Skeletal muscle satellite cell (primary cell): ENCODE data around the gene SPNS2.
"Not testable (repeated sequence)": the region's sequence is repeated elsewhere in the genome, so short reads cannot be mapped to it uniquely, and the experiment has no call there.

ENCODE experiments used
- H3K27me3 ChIP-seq: 2 replicates; pipeline ENCODE4 v1.7.0; 2013; ENCODE audit warnings: low read length; ENCODE audit not compliant: control insufficient read depth, insufficient read depth
- H3K36me3 ChIP-seq: 2 replicates; pipeline ENCODE4 v1.7.0; 2013; ENCODE audit warnings: mild to moderate bottlenecking, control low read depth, low read length; ENCODE audit not compliant: insufficient read depth
- H3K4me1 ChIP-seq: 2 replicates; pipeline ENCODE4 v1.7.0; 2013; ENCODE audit warnings: low read length; ENCODE audit not compliant: control insufficient read depth, insufficient read depth
- H3K4me2 ChIP-seq: 2 replicates; pipeline ENCODE4 v1.7.0; 2013; ENCODE audit warnings: mild to moderate bottlenecking, low read length
- H3K4me3 ChIP-seq: 2 replicates; pipeline ENCODE4 v1.7.0; 2013; ENCODE audit warnings: low read length
- H3K9ac ChIP-seq: 2 replicates; pipeline ENCODE4 v1.7.0; 2013; ENCODE audit warnings: mild to moderate bottlenecking, low read depth, low read length, moderate library complexity
- H3K9me3 ChIP-seq: replicated peaks from 2 replicates; pipeline ENCODE4 v1.7.0; 2013; ENCODE audit warnings: mild to moderate bottlenecking, control low read depth, low read length

The SPNS2 gene

DNA sequence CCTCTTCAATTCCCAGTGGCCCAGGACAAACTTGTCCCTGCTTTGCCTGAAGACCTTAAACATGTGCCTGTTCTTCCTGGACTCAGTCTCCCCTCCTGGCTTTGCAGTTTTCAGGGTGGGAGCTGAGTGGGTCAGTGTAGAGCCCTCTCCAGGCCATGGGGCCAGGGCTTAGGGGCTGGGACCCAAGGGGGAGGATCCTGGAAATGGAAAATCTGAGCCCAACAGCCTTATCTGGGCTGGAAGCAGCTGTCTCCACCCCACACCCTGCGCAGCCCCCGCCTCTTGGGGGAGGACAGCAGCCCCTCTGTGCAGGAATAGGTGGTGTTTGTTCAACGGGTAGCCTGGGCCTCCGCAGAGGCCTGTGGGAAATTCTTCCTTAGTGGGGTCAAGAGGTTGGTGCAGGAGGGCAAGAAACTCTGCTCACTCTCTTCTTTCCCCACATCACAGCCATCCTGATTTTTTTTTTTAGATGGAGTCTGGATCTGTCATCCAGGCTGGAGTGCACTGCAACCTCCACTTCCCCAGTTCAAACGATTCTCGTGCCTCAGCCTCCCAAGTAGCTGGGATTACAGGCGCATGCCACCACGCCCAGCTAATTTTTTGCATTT lies 78.8 kb downstream of the SPNS2 start:
- Histone ChIP-seq H3K9me3 (no peaks in the 10 kb centered on the region), H3K36me3 (no peaks in the 10 kb centered on the region), H3K4me3 (no peak overlapping the region), H3K27me3 (peaks cover 76% of the 10 kb centered on the region), H3K4me1 (no peaks in the 10 kb centered on the region), H3K9ac (no peak overlapping the region), H3K4me2 (no peak overlapping the region)

DNA sequence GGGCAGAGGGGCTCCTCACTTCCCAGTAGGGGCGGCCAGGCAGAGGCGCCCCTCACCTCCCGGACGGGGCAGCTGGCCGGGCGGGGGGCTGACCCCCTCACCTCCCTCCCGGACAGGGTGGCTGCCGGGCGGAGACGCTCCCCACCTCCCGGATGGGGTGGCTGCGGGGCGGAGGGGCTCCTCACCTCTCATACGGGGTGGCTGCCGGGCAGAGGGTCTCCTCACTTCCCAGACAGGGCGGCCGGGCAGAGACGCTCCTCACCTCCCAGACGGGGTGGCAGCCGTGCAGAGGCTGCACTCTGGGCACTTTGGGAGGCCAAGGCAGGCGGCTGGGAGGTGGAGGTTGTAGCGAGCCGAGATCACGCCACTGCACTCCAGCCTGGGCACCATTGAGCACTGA lies 79.7 kb downstream of the SPNS2 start:
- H3K4me1 ChIP-seq, H3K9ac ChIP-seq, H3K9me3 ChIP-seq, H3K4me2 ChIP-seq, H3K4me3 ChIP-seq, H3K36me3 ChIP-seq: not testable (repeated sequence)
- H3K27me3 ChIP-seq = peaks cover 76% of the 10 kb centered on the region

DNA sequence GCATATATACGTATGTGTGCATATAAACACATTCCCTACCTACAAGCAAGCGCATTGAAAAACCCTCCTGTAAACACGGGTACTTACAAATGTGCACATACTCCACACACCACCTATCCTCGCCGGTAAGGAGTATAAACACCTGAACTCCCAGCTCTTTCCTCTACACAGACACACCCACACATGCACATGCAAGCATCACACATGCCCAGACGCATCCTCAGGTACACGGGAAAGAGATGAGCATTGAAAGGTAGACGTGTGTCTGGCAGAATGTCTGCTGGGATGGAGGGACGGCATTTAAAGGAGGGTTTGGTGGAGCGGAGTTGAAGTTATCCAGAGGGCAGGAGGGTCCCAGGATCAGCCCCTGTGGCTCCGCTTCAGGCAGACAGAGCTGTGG lies 81.0 kb downstream of the SPNS2 start:
- H3K9ac ChIP-seq = no peak overlapping the region
- no peaks in the 10 kb centered on the region for H3K9me3 ChIP-seq
- H3K4me1 ChIP-seq = no peaks in the 10 kb centered on the region
- no peak overlapping the region for H3K4me3 ChIP-seq
- H3K36me3 ChIP-seq = no peaks in the 10 kb centered on the region
- H3K4me2 ChIP-seq = no peak overlapping the region
- peaks cover 76% of the 10 kb centered on the region for H3K27me3 ChIP-seq

DNA sequence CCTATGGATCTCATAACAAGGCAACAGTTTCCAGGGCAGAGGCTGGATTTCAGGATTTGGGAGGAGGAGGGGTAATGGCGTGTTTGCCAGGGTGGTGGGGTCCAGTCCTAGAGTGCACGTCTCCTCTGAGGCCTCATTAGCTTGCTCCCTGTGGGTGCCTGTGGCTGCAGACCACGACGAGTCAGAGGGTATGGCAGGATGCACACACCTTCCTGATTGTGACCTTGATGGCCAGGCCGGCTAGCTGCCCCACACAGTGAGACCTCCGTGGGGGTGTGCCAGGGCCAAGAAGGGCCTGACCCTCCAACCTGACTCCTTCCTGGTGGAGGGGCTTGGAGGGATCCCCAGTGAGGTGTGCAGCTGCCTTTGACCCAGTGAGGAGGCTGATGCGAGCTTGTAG lies 81.6 kb downstream of the SPNS2 start:
- no peaks in the 10 kb centered on the region for H3K4me1 ChIP-seq
- H3K4me3 ChIP-seq = no peak overlapping the region
- H3K27me3 ChIP-seq = peaks cover 78% of the 10 kb centered on the region
- no peaks in the 10 kb centered on the region for H3K9me3 ChIP-seq
- H3K36me3 ChIP-seq = no peaks in the 10 kb centered on the region
- no peak overlapping the region for H3K4me2 ChIP-seq
- H3K9ac ChIP-seq = no peak overlapping the region

DNA sequence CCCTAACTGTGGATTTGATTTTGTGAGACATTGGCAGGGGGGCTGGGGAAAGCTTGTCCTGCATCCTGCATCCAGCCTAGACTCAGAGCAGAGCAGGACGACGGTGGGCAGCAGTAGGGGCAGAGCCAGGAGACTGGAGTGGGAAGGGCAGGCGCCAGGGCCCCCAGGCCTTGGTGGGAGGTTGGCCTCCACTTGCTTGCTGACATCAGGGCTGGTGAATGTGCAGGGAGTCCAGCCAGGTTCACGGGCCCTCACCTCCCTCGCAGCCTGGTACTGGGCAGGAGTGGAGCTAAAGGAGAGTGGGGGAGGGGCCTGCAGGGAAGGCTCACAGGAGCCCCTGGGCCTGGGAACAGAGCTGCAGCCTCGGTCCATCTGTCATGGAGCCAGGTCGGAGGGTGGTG lies 83.4 kb downstream of the SPNS2 start:
- Histone ChIP-seq H3K9ac (no peak overlapping the region), H3K36me3 (no peaks in the 10 kb centered on the region), H3K27me3 (peaks cover 81% of the 10 kb centered on the region), H3K4me3 (no peak overlapping the region), H3K9me3 (no peaks in the 10 kb centered on the region), H3K4me1 (no peaks in the 10 kb centered on the region), H3K4me2 (no peak overlapping the region)

DNA sequence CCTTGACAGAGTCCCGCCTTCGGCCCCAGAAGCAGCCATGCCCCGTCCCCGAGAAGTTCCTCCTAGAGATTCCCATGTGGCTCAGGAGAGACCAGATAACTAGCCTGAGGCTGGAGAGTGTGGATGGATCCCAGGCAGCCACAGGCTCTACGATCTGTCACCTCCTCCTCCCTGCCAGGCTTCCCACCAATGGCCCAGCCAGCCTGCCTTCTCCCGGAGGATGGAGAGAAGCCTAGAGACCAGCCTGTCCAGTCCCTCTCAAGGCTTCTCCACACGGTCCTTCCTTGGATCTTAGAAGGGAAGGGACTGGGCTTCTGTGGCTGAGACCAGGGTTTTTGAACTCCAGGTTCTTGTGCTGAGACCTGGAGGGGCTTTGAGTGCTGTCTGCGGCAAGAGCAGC lies 84.0 kb downstream of the SPNS2 start:
- no peaks in the 10 kb centered on the region for H3K9me3 ChIP-seq
- no peaks in the 10 kb centered on the region for H3K36me3 ChIP-seq
- H3K4me1 ChIP-seq = no peaks in the 10 kb centered on the region
- no peak overlapping the region for H3K4me3 ChIP-seq
- H3K27me3 ChIP-seq = peaks cover 82% of the 10 kb centered on the region
- no peak overlapping the region for H3K4me2 ChIP-seq
- no peak overlapping the region for H3K9ac ChIP-seq

GRCh38 chr17:4583206-4583605 lies 84.5 kb downstream of the SPNS2 start:
- H3K27me3 ChIP-seq = peaks cover 85% of the 10 kb centered on the region
- no peaks in the 10 kb centered on the region for H3K4me1 ChIP-seq
- no peaks in the 10 kb centered on the region for H3K9me3 ChIP-seq

DNA sequence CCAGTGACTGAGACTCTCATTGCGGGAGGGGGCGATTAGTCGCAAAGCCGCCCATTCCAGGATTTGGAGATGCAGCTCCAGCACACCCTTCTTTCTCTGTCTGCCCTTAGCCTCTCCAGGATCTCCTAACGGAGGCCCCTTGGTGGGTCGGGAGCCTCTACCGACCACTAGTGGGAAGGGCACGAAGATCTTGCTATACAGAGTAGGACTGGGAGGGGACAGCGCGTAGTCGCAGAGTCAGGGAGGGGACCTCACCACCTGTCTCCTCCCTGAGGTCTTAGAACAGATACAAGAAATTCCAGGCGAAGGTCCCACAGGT lies 85.1 kb downstream of the SPNS2 start:
- no peaks in the 10 kb centered on the region for H3K4me1 ChIP-seq
- H3K4me2 ChIP-seq = no peak overlapping the region
- no peak overlapping the region for H3K4me3 ChIP-seq
- H3K9me3 ChIP-seq = no peaks in the 10 kb centered on the region
- H3K36me3 ChIP-seq = no peaks in the 10 kb centered on the region
- no peak overlapping the region for H3K9ac ChIP-seq
- peaks cover 85% of the 10 kb centered on the region for H3K27me3 ChIP-seq

More at GRCh38 chr17:4583206-4583605, 84.5 kb downstream of the SPNS2 start:
- H3K9ac ChIP-seq = no peak overlapping the region
- no peaks in the 10 kb centered on the region for H3K36me3 ChIP-seq
- no peak overlapping the region for H3K4me2 ChIP-seq
- no peak overlapping the region for H3K4me3 ChIP-seq

DNA sequence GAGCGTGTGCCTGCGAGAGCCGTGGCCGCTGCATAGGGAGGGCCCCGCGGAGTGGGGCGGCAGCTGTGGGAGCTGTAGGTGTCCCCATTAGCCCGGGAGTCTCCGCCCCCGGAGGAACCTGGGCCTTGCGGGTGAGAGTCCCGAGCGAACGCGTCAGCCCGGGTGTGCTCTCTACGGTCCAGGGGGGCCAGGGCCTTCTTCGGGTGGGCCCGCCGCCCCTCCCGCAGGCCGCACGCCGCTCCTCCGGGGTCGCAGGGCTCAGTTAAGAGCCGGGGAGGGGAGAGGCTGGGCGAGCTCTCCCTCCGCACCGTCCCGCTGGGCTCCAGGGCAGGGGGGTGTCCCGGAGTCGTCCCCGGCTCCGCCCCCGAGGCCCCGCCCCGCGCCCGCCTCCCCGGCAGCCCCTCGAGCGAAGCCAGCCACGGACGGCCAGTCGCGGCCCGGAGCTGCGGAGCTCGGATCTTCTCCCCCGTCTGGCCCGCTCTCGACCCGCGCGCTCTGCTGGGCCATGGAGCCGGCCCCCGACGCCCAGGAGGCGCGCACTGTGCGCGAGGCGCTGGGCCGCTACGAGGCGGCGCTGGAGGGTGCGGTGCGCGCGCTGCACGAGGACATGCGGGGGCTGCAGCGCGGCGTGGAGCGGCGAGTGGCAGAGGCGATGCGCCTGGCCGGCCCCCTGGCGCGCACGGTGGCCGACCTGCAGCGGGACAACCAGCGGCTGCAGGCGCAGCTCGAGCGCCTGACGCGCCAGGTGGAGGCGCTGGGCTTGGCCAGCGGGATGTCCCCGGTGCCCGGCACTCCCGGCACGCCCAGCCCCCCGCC lies 85.6 kb downstream of the SPNS2 start, which contains the start of gene SMTNL2:
TSS of gene SMTNL2 (plus strand) at position 429 of the 816 bp plus-strand sequence. CDS start at position 506, 77 bp downstream.
- H3K4me2 ChIP-seq = peak within 1 kb of the TSS; percentile 20
- no peaks in the 10 kb centered on the region for H3K4me1 ChIP-seq
- no peaks in the 10 kb centered on the region for H3K36me3 ChIP-seq
- no peak within 1 kb of the TSS for H3K9ac ChIP-seq
- no peak within 1 kb of the TSS for H3K4me3 ChIP-seq
- peaks cover 86% of the 10 kb centered on the region for H3K27me3 ChIP-seq
- H3K9me3 ChIP-seq = no peaks in the 10 kb centered on the region

DNA sequence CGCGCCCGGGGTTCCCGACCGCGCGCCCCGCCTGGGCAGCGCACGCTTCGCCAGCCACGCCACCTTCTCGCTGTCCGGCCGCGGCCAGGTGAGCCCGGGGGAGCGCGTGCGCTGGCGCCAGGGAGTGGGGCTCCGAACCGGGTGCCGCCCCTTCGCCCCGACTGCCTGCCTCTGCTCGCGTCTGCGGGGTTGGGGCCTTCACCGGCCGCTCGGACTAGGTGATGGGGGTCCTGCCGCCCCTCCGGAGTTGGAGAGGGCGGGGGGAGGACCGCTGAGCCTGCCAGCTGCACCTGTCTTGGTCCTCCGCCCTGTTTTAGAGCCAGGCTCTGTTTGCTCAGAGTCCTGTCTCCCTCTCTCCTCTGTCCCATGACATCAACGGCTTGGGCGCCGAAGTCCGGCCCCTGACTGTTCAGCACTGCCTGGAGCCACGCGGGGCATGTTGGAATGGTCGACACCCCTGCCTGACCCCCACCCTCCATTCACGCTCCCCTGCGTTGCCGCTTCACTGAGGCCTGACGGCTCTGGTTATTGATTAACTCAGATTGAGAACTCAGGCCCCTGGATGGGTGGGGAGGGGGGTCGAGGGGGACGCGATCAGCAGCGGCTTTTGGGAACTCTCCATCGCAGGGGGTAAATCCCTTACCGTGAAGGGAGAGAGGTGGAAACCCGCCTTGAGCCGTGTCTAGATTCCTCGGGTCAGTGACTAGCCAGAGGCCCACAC lies 86.4 kb downstream of the SPNS2 start:
- Histone ChIP-seq H3K4me2 (no peak overlapping the region), H3K36me3 (no peaks in the 10 kb centered on the region), H3K27me3 (peaks cover 82% of the 10 kb centered on the region), H3K9ac (no peak overlapping the region), H3K9me3 (no peaks in the 10 kb centered on the region), H3K4me1 (no peaks in the 10 kb centered on the region), H3K4me3 (no peak overlapping the region)

- Histone ChIP-seq H3K4me3 (no peak overlapping the region), H3K9ac (no peak overlapping the region), H3K9me3 (no peaks in the 10 kb centered on the region), H3K4me2 (no peak overlapping the region), H3K4me1 (no peaks in the 10 kb centered on the region), H3K36me3 (no peaks in the 10 kb centered on the region), H3K27me3 (peaks cover 82% of the 10 kb centered on the region)
Measured at GRCh38 chr17:4585638-4585994, 86.9 kb downstream of the SPNS2 start.
